Hindlimb muscle (tissue), 1 donor: ENCODE data around the gene TAAR5. TPM values are rescaled to one million over a fixed set of nuclear protein-coding genes. Genes with fewer than 3 reads are reported as not detected.
"Not testable (repeated sequence)": the region's sequence is repeated elsewhere in the genome, so short reads cannot be mapped to it uniquely, and the experiment has no call there.

Experiments used
- DNase-seq: peaks from one replicate; pipeline ENCODE4 v3.0.0-alpha.2; 2013
- polyA plus RNA-seq: library from polyadenylated mRNA; unstranded; fragments of 120-200 nt; gene quantifications from one replicate; pipeline ENCODE4 v1.2.1, GENCODE V29; 2013; ENCODE audit not compliant: insufficient read length

TAAR5 gene
- polyA plus RNA-seq, 1 donor: not detected

DNA sequence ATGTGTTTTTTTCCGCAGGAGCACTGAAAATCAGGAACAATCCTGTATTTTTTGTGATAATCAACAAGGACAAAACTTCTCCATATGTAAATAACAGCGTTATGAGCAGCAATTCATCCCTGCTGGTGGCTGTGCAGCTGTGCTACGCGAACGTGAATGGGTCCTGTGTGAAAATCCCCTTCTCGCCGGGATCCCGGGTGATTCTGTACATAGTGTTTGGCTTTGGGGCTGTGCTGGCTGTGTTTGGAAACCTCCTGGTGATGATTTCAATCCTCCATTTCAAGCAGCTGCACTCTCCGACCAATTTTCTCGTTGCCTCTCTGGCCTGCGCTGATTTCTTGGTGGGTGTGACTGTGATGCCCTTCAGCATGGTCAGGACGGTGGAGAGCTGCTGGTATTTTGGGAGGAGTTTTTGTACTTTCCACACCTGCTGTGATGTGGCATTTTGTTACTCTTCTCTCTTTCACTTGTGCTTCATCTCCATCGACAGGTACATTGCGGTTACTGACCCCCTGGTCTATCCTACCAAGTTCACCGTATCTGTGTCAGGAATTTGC lies 19.2 kb downstream of the TAAR5 start, which contains the start of gene TAAR6:
Gene TAAR6 (plus strand): TSS at position 102 of the 557 bp plus-strand sequence. CDS start 0 bp downstream, at position 102.
- no peak for DNase-seq

DNA sequence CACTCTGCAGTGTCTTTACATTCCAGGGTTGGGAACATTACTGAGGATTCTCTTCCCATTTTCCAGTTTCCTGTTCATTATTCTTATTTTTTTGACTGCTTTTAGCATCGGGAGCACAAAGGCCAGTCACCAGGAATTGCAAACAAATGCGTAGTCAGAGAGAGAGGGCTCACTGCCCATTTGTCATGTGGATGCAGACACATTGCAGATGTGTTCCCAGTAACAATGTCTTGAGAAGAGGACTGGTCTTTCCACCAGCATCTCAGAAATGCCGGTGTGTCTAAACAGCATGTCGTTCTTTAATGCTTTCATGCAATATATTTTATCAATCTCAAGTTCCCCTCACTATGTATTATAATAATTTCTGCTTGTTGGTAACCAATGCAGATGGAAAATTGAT lies 20.4 kb downstream of the TAAR5 start:
- DNase-seq: no peak

DNA sequence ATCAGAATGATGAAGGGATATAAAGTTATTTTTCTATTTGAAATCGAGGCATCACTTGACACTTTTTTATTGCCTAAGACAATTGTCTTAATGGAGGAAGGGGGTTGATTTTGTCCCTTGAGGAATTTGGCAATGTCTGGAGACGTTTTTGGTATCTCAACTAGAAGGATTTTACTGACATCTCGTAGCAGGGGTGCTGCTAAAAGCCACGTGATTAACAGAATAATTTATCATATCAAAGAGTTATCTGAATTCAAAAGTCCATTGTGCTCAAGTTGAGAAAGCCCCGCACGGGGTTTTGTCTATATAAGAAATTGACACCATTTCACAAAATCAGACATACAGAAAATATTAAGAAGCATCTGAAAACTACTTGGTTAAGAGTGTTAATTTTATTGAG lies 20.9 kb downstream of the TAAR5 start:
- DNase-seq: no peak

DNA sequence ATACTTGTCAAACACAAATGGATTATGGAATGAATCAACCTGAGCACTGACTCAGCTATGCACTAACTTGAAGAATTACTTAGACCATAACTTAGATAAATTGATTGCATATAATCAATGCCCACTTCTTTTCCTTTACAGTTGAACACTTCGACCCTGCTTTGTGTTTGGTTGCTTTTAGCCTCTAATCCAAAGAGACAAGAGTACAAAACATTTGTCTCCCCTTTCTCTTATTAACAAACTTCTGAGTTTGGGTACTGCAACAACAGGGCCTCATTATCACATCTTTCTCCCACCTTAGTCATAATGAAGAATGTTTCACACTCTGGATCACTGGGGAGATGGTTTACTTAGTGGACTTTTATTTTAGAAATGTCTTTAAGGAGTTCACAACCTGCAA lies 22.0 kb downstream of the TAAR5 start:
- no peak for DNase-seq

DNA sequence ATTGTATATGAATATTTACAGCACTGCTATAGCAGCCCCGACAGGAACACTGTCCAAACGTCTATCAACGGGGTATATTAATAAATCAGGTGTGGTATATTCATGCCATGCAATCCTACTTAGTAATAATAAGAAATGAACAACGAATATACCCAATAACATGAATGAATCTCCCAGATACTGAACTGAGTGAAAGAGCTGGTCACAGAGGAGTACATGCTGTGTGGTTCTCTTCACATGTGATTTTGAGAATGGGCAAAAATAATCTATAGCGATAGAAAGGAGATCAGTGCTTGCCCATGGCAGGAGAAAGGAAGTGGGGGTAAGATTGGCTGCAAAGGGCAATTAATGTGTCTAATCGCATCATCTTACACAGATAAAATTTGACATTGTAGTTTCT lies 23.1 kb downstream of the TAAR5 start:
- DNase-seq: no peak

DNA sequence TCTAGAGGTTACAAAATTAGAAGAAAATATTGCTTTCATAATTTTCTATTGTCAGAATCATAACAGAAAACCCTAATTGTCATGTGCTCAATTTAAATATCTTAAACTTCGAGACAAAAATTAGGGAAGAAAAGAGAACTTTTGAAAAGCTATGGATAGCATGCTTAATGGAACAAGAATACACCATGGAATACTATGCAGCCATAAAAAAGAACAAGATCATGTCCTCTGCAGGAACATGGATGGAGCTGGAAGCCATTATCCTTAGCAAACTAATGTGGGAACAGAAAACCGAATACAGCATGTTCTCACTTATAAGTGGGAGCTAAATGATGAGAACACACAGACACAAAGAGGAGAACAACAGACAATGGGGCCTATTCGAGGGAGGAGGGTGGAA lies 29.5 kb downstream of the TAAR5 start:
- not testable (repeated sequence) for DNase-seq

DNA sequence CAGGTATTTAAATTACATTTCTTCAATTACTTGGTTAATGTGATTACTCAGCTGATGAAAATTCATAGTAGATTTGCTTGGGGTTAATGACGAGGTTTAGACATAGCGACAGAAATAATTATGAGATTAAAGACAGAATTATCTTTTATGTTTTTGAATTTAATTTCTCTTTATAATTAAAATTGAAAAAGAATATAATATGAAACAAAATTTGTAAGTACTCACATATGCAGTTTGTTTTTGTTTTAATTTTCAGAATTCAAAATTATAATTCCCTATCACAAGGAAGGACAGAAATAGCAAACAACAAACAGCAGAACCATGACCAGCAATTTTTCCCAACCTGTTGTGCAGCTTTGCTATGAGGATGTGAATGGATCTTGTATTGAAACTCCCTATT lies 37.2 kb downstream of the TAAR5 start, which contains the start of gene TAAR8:
Gene TAAR8 (plus strand): TSS at position 301 of the 400 bp plus-strand sequence. CDS start 21 bp downstream, at position 322.
- DNase-seq: no peak

DNA sequence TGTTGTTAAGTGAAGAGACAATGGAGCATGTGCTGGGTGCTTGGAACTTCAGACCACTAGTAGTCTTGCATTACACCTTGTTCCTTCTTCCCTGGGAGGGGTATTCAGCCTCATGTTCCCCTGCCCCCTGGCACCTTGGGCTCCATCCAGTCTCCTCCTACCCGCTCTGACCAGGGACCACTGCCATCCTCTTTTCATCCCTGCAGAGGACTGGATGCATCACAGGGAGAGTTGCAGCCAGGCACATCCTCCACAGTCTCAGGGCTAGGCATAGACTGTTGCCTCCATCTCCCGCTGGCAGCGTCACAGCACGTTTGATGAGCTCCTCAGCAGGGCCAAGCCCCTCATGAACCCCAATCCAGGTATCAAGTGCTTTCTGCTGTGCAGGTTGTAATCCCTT lies 38.3 kb downstream of the TAAR5 start:
- no peak for DNase-seq

DNA sequence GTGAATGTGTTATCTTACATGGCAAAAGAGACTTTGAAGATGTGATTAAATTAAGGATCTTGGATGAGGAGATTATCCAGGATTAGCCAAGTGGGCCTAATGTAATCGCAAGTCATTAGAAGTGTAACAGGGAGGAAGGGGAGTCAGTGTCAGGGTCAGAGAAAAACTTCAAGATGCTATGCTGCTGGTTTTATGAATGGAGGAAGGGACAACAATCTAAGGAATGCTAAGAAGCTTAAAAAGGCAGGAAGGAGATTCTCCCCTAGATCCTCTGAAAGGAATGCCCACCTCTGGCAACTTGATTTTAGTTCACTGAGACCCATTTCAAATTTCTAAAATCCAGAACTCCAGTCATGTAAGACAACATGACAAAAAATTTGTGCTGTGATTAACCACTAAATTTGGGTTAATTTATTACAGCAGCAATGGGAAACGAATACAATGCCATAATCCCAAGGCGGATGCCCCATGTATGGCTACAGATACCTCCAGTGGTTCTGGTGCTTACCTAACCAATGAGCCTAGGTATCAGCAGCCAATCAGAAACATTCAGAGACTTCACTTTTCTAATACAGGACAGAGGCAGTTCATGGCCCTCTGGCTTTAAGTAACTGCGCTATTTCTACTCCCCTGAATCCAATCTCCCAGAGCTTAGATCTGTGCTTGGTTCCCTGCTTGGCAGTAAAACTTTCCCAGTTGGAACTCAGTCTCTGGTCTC lies 40.6 kb downstream of the TAAR5 start:
- DNase-seq: no peak

DNA sequence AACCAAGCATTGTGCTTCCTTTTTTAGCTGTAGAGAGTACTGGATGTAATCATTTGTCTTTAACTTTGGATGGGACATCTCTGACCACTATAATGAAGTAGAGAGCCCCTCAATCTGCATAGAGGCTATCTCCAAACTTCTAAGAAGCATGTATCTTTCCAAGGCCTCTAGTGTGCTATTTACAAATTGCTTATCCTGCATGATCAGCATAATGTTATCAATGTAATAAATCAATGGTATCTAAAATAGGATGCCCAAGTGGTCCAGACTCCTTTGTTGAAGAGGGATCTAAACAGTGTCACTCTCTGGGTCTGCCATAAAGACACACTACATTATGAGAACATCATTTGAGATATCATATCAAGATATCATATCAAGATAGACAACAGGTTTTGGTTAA lies 44.7 kb downstream of the TAAR5 start:
- DNase-seq: no peak

Other genes with a start within 250 kb of the TAAR5 start
- gene MOXD1, start 188.3 kb downstream of the TAAR5 start, polyA plus RNA-seq: 2.3 TPM
- gene STX7, start 76.6 kb downstream of the TAAR5 start, polyA plus RNA-seq: 33.4 TPM
- gene TAAR9, start 51.5 kb downstream of the TAAR5 start, polyA plus RNA-seq: not detected
- gene TAAR8, start 37.1 kb downstream of the TAAR5 start, polyA plus RNA-seq: not detected
- gene TAAR6, start 19.4 kb downstream of the TAAR5 start, polyA plus RNA-seq: not detected
- gene TAAR2, start 34.5 kb upstream of the TAAR5 start, polyA plus RNA-seq: not detected
- gene TAAR1, start 69.4 kb upstream of the TAAR5 start, polyA plus RNA-seq: not detected
- gene VNN1, start 124.3 kb upstream of the TAAR5 start, polyA plus RNA-seq: 0.14 TPM
- gene VNN2, start 168.2 kb upstream of the TAAR5 start, polyA plus RNA-seq: 1.4 TPM
- gene SLC18B1, start 208.9 kb upstream of the TAAR5 start, polyA plus RNA-seq: 7.6 TPM
- gene RPS12, start 224.8 kb upstream of the TAAR5 start, polyA plus RNA-seq: 2,324 TPM